HepG2 (cell line): Measurements from ENCODE around the gene CARHSP1. TPM values are rescaled to one million over a fixed set of nuclear protein-coding genes. Genes with fewer than 3 reads are reported as not detected.

ENCODE experiments used
- AHR ChIP-seq: IDR thresholded peaks from 2 replicates; pipeline ENCODE4 v1.6.1; 2018; ENCODE audit warnings: missing genetic modification reagents, missing compliant biosample characterization
- E2F5 ChIP-seq: sonication (generic); formaldehyde crosslinking; conservative IDR thresholded peaks from 2 replicates; pipeline ENCODE4 v1.4.0; 2020; ENCODE audit warnings: missing genetic modification reagents
- MLX ChIP-seq: IDR thresholded peaks from 2 replicates; pipeline ENCODE4 v1.6.1; 2016
- MTERF4 ChIP-seq: sonication (generic); formaldehyde crosslinking; IDR thresholded peaks from 2 replicates; pipeline ENCODE4 v1.8.0; 2023; ENCODE audit warnings: mild to moderate bottlenecking, missing genetic modification reagents
- THAP9 ChIP-seq: sonication (generic); formaldehyde crosslinking; IDR thresholded peaks from 2 replicates; pipeline ENCODE4; 2020; ENCODE audit warnings: missing genetic modification reagents, mild to moderate bottlenecking, borderline replicate concordance
- ZNF10 ChIP-seq: sonication (generic); formaldehyde crosslinking; IDR thresholded peaks from 2 replicates; pipeline ENCODE4 v1.4.0; 2020; ENCODE audit warnings: mild to moderate bottlenecking, low read depth, missing genetic modification reagents, borderline replicate concordance
- ZNF274 ChIP-seq: sonication (generic); formaldehyde crosslinking; IDR thresholded peaks from 2 replicates; pipeline ENCODE4 v1.5.1; 2020; ENCODE audit warnings: mild to moderate bottlenecking, missing genetic modification reagents
- ZNF441 ChIP-seq: sonication (generic); formaldehyde crosslinking; IDR thresholded peaks from 2 replicates; pipeline ENCODE4 v1.7.0; 2021; ENCODE audit warnings: missing genetic modification reagents, borderline replicate concordance
- ZNF512B ChIP-seq: sonication (generic); formaldehyde crosslinking; IDR thresholded peaks from 2 replicates; pipeline ENCODE4 v1.5.1; 2020; ENCODE audit warnings: missing genetic modification reagents, mild to moderate bottlenecking, borderline replicate concordance
- ZNF883 ChIP-seq: sonication (generic); formaldehyde crosslinking; IDR thresholded peaks from 2 replicates; pipeline ENCODE4 v1.5.1; 2020; ENCODE audit warnings: mild to moderate bottlenecking, missing genetic modification reagents; ENCODE audit errors: not compliant biosample characterization
- ZXDC ChIP-seq: sonication (generic); formaldehyde crosslinking; IDR thresholded peaks from 2 replicates; pipeline ENCODE4 v1.5.0; 2020; ENCODE audit warnings: mild to moderate bottlenecking, missing genetic modification reagents
- polyA plus RNA-seq, 8 experiments: library from polyadenylated mRNA; depleted of rRNA in 3 of 8; stranded (reverse) in 7 of 8; unstranded in 1 of 8; fragments of >200 nt; fragmentation: Illumina TruSeq in 4 of 8; extraction: Trizol in 4 of 8; gene quantifications; 2 replicates each; pipeline versions ENCODE4 v1.2.1 to v1.2.3, GENCODE V29; 2011 to 2016; ENCODE audit warnings: low read depth in 4 of 8, missing spikeins in 1 of 8, mixed read lengths in 1 of 8; ENCODE audit not compliant: insufficient read depth in 1 of 8
- total RNA-seq, 5 experiments: library from RNA; depleted of rRNA; stranded (reverse); fragments of >200 nt; fragmentation: Illumina TruSeq; extraction: Trizol; gene quantifications; 2 replicates each; pipeline ENCODE4 v1.2.3, GENCODE V29; 2016; ENCODE audit warnings: low read depth in 1 of 5

The CARHSP1 gene
- total and polyA plus RNA-seq, 2 of the 13 experiments (the other 11 are each of a cell fraction or from before 2014, with no cell fraction given): 173 to 345 TPM

GRCh38 chr16:8866118-8866883, 2.5 kb downstream of the CARHSP1 start (continued):
- TF ChIP-seq THAP9 (CRISPR knock-in tag) (peak; percentile 4; the same call in 1 of the 2 replicates), ZNF10 (CRISPR knock-in tag) (no peak), ZNF883 (CRISPR knock-in tag) (peak; percentile 22), MLX (CRISPR knock-in tag) (peak; percentile 62), E2F5 (CRISPR knock-in tag) (no peak), ZNF274 (CRISPR knock-in tag) (0 out of 2 replicates have a peak, but pooled peaks have one; percentile 54), ZNF441 (CRISPR knock-in tag) (no peak), AHR (no peak), MTERF4 (0 out of 2 replicates have a peak, but pooled peaks have one; percentile 30), ZXDC (CRISPR knock-in tag) (no peak), ZNF512B (CRISPR knock-in tag) (no peak)
